SK-N-SH (cell line): ENCODE results near the gene FGFBP1. TPM values are rescaled to one million over a fixed set of nuclear protein-coding genes. Genes with fewer than 3 reads are reported as not detected.

Experiments used
- CTCF ChIA-PET: fragments of 300-600, 350-600 bp; formaldehyde crosslinking; extraction: SDS; loops from one replicate; lab custom pipeline; 2021; lab: Yijun Ruan, JAX
- POLR2A ChIA-PET: fragments of 350-600 bp; sonication (Branson Sonifier 250); formaldehyde crosslinking; extraction: SDS; loops from one replicate; lab custom pipeline; 2020; ENCODE audit warnings: antibody characterized with exemption, inconsistent platforms; lab: Yijun Ruan, JAX
- DNase-seq: peaks from one replicate; pipeline ENCODE4 v3.0.0; 2012
- H2AFZ ChIP-seq: fragments of 200-600 bp; sonication (generic); 2 replicates; pipeline ENCODE4 v1.8.1; 2016; ENCODE audit warnings: antibody characterized with exemption, mild to moderate bottlenecking, low read depth
- H3F3A ChIP-seq: fragments of 200-600 bp; sonication (generic); replicated peaks from 2 replicates; pipeline ENCODE3; 2016; ENCODE audit warnings: antibody characterized with exemption, mild to moderate bottlenecking; ENCODE audit not compliant: insufficient read depth
- H3K27ac ChIP-seq, 2 experiments: fragments of 200-500 bp in 1 of 2; fragments of 200-600 bp in 1 of 2; sonication (Bioruptor generic) in 1 of 2; sonication (generic), shearing (Covaris generic) in 1 of 2; 2 replicates each; pipeline versions ENCODE4 v1.5.1 to v1.6.1; 2014 to 2016; ENCODE audit warnings: low read depth in 2 of 2, inconsistent platforms in 1 of 2, low read length in 1 of 2, mild to moderate bottlenecking in 1 of 2, mixed read lengths in 1 of 2
- H3K27me3 ChIP-seq: fragments of 200-600 bp; sonication (generic), shearing (Covaris generic); 2 replicates; pipeline ENCODE4 v1.6.1; 2016; ENCODE audit warnings: mixed run types; ENCODE audit not compliant: insufficient read depth
- H3K36me3 ChIP-seq, 2 experiments: fragments of 200-500 bp in 1 of 2; fragments of 200-600 bp in 1 of 2; sonication (Bioruptor generic) in 1 of 2; sonication (generic) in 1 of 2; replicated peaks in 1 of 2; 2 replicates each; pipeline versions ENCODE3 to v1.5.1; 2014 to 2016; ENCODE audit warnings: low read length in 1 of 2, mild to moderate bottlenecking in 1 of 2; ENCODE audit not compliant: insufficient read depth in 2 of 2, control insufficient read depth in 1 of 2
- H3K4me1 ChIP-seq, 2 experiments: fragments of 200-500 bp in 1 of 2; fragments of 200-600 bp in 1 of 2; sonication (Bioruptor generic) in 1 of 2; sonication (generic), shearing (Covaris generic) in 1 of 2; 2 replicates each; pipeline versions ENCODE4 v1.5.1 to v1.6.1; 2014 to 2016; ENCODE audit warnings: low read depth in 1 of 2, low read length in 1 of 2, mixed run types in 1 of 2; ENCODE audit not compliant: insufficient read depth in 2 of 2, control insufficient read depth in 1 of 2
- H3K4me2 ChIP-seq: fragments of 200-600 bp; sonication (generic), shearing (Covaris generic); 2 replicates; pipeline ENCODE4 v1.6.1; 2017; ENCODE audit warnings: mixed run types
- H3K4me3 ChIP-seq, 2 experiments: fragments of 200-500 bp in 1 of 2; fragments of 200-600 bp in 1 of 2; sonication (Bioruptor generic) in 1 of 2; sonication (generic), shearing (Covaris generic) in 1 of 2; 2 replicates each; pipeline versions ENCODE4 v1.5.1 to v1.8.1; 2014 to 2016; ENCODE audit warnings: low read depth in 2 of 2, inconsistent platforms in 1 of 2, low read length in 1 of 2, mild to moderate bottlenecking in 1 of 2, mixed read lengths in 1 of 2, moderate library complexity in 1 of 2
- H3K79me2 ChIP-seq: fragments of 200-600 bp; sonication (generic); 2 replicates; pipeline ENCODE4 v1.8.1; 2017; ENCODE audit warnings: mild to moderate bottlenecking; ENCODE audit not compliant: insufficient read depth
- H3K9ac ChIP-seq: fragments of 200-600 bp; sonication (generic); 2 replicates; pipeline ENCODE4 v1.6.1; 2017; ENCODE audit warnings: mixed run types
- H3K9me2 ChIP-seq: fragments of 200-600 bp; sonication (generic); 2 replicates; pipeline ENCODE4 v1.6.1; 2017; ENCODE audit warnings: mixed run types
- H3K9me3 ChIP-seq: fragments of 200-600 bp; sonication (generic); 2 replicates; pipeline ENCODE4 v1.6.1; 2017; ENCODE audit warnings: mixed run types, mild to moderate bottlenecking, moderate library complexity
- H4K20me1 ChIP-seq: fragments of 200-600 bp; sonication (generic); 2 replicates; pipeline ENCODE4 v1.6.1; 2017; ENCODE audit warnings: mild to moderate bottlenecking, mixed run types; ENCODE audit not compliant: insufficient read depth
- CHD2 ChIP-seq: fragments of 150-350 bp; IDR thresholded peaks from 2 replicates; pipeline ENCODE4 v1.6.1; 2018; ENCODE audit warnings: low read length; ENCODE audit not compliant: partially characterized antibody
- ELF1 ChIP-seq: IDR thresholded peaks from 2 replicates; pipeline ENCODE4 v1.4.0; 2012
- FOXJ3 ChIP-seq: sonication (generic); formaldehyde crosslinking; IDR thresholded peaks from 2 replicates; pipeline ENCODE4 v1.5.1; 2020; ENCODE audit warnings: mild to moderate bottlenecking, missing genetic modification reagents
- GATA2 ChIP-seq: sonication (generic); formaldehyde crosslinking; IDR thresholded peaks from 2 replicates; pipeline ENCODE4 v1.5.0; 2020; ENCODE audit warnings: mild to moderate bottlenecking, missing genetic modification reagents
- JUND ChIP-seq: IDR thresholded peaks from 2 replicates; pipeline ENCODE4 v1.4.0; 2012
- MAX ChIP-seq: IDR thresholded peaks from 2 replicates; pipeline ENCODE4 v1.4.0; 2012; ENCODE audit warnings: low read depth
- PBX3 ChIP-seq: IDR thresholded peaks from 2 replicates; pipeline ENCODE4; 2012
- POLR2AphosphoS5 ChIP-seq: IDR thresholded peaks from 2 replicates; pipeline ENCODE4 v1.6.1; 2012; ENCODE audit warnings: low read depth, low read length
- RCOR1 ChIP-seq: fragments of 150-350 bp; IDR thresholded peaks from 2 replicates; pipeline ENCODE4 v1.6.1; 2017; ENCODE audit warnings: antibody characterized with exemption, low read length
- RFX5 ChIP-seq: IDR thresholded peaks from 2 replicates; pipeline ENCODE4 v1.6.1; 2012; ENCODE audit warnings: mild to moderate bottlenecking, improper control_type of control experiment, low read length
- SIN3A ChIP-seq: IDR thresholded peaks from 2 replicates; pipeline ENCODE4 v1.6.1; 2012; ENCODE audit warnings: low read depth, mild to moderate bottlenecking, low read length, moderate library complexity, borderline replicate concordance
- TAF1 ChIP-seq: IDR thresholded peaks from 2 replicates; pipeline ENCODE4 v1.6.1; 2012; ENCODE audit warnings: low read depth, mild to moderate bottlenecking, low read length, moderate library complexity, borderline replicate concordance
- YY1 ChIP-seq: IDR thresholded peaks from 2 replicates; pipeline ENCODE4 v1.4.0; 2012; ENCODE audit warnings: low read depth, mild to moderate bottlenecking
- WGBS: methylation state at CpG from one replicate; pipeline ENCODE4 v1.1.6; 2017; ENCODE audit warnings: low lambda C conversion rate; 5-methylcytosine and 5-hydroxymethylcytosine counted together
- polyA plus RNA-seq, 3 experiments: library from polyadenylated mRNA; depleted of rRNA; stranded (reverse); fragments of >200 nt; gene quantifications; 2 replicates each; pipeline ENCODE4 v1.2.3, GENCODE V29; 2012
- TF ChIP-seq, protein P1 (sequence below): IDR thresholded peaks from 2 replicates; pipeline ENCODE4 v1.4.0; 2012; ENCODE audit warnings: low read depth, borderline replicate concordance

Gene FGFBP1
- polyA plus RNA-seq, 1 of the 3 experiments (the other 2 are of a cell fraction): 0.13 TPM

DNA sequence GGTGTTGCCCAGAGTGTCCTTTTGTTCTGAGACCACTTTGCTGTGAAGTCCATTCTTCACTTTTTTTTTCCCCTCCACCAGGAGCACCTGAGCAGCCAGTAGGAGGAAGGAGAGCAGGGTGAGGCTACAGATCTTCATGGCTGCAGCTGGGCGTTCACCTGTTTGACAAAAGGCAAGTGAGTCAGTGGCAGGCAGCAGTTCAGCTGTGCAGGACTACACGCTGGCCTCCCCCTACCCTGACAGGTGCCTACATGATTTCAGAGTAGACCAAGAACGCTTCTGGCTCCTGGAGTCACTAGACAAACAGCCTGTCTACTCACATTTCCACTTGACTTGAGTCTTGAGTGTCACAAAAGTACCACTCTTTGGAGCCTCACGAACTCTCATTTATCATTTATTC, 2.0 kb downstream of the FGFBP1 start:
- Histone ChIP-seq H3K36me3 (no peaks in the 10 kb centered on the region), H3K79me2 (no peaks in the 10 kb centered on the region), H3F3A (no peaks in the 10 kb centered on the region), H3K27ac (no peak overlapping the region), H3K4me2 (no peak overlapping the region), H3K4me3 (no peak overlapping the region), H4K20me1 (no peaks in the 10 kb centered on the region), H3K27me3 (no peaks in the 10 kb centered on the region; the same call in 1 of the 2 replicates), H3K9ac (no peak overlapping the region), H3K4me1 (no peaks in the 10 kb centered on the region), H3K9me3 (no peaks in the 10 kb centered on the region), H2AFZ (no peak overlapping the region), H3K9me2 (no peaks in the 10 kb centered on the region)
- no peak for DNase-seq
- ChIA-PET CTCF (interaction anchor here (1.7 to 4.4 kb wide), 3 partner anchors 19 to 65 kb away, joined by 6 to 22 read pairs (median 7); no protein-coding TSS in a partner anchor), POLR2A (no interaction called here)
- 48% methylated on average over 3 of the region's 4 CpGs for WGBS
- TF ChIP-seq JUND (no peak), SIN3A (no peak), FOXJ3 (CRISPR knock-in tag) (no peak), YY1 (no peak), CHD2 (no peak)
- TF ChIP-seq, protein P1, sequence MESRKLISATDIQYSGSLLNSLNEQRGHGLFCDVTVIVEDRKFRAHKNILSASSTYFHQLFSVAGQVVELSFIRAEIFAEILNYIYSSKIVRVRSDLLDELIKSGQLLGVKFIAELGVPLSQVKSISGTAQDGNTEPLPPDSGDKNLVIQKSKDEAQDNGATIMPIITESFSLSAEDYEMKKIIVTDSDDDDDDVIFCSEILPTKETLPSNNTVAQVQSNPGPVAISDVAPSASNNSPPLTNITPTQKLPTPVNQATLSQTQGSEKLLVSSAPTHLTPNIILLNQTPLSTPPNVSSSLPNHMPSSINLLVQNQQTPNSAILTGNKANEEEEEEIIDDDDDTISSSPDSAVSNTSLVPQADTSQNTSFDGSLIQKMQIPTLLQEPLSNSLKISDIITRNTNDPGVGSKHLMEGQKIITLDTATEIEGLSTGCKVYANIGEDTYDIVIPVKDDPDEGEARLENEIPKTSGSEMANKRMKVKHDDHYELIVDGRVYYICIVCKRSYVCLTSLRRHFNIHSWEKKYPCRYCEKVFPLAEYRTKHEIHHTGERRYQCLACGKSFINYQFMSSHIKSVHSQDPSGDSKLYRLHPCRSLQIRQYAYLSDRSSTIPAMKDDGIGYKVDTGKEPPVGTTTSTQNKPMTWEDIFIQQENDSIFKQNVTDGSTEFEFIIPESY: no peak

DNA sequence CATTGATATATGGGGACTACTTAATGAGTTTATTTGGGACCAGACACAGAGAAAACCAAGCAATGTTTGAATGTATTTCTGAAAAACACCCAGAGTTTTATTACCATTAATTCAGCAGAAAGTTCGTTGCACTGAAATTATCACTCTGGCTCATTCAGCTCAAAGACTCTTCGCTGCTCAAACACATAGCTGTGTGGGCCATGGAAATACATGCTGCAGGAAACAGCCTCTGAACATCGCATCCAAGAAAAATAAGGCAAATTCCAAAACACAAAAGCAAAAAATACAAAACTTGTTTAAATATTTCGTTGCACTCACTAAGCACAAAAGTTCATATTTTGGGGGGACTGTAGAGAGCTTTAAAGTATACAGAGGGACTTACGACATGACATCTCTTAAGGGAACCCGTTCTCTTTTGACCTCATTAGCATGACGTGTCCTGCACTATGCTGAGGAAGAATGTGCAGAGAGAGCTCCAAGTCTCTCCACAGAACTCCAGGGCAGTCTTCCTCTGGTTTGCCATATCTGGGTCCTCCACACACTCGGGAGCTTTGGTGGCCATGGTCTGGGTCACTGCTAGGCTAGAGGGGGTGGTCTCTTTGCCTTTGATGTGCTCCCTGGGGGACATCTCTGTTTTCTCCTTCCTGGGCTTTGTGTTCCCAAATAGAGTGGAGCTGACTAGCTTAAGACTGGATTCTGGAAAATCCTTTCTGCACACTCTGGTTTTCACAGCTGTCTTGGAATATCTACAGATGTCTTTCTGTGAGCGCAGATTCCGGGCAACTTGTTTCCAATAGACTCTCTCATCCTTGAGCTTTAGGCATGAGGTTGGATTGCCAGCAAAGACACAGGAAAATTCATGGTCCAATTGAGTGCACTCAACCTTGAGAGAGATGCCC, 2.8 kb downstream of the FGFBP1 start:
- TF ChIP-seq RFX5: no peak
- no peak for TF ChIP-seq POLR2AphosphoS5
- no peak for TF ChIP-seq JUND
- TF ChIP-seq MAX: no peak
- no peak for TF ChIP-seq GATA2
- no peak for TF ChIP-seq PBX3
- no peak for TF ChIP-seq RCOR1
- TF ChIP-seq ELF1: no peak
- TF ChIP-seq TAF1: no peak
- H3K4me3 ChIP-seq: no peak overlapping the region
- 67% methylated on average over 9 of the region's 10 CpGs for WGBS
- no peaks in the 10 kb centered on the region for H3F3A ChIP-seq
- no peaks in the 10 kb centered on the region for H3K9me3 ChIP-seq
- no peak for DNase-seq
- POLR2A ChIA-PET: no interaction called here
- no peaks in the 10 kb centered on the region for H4K20me1 ChIP-seq
- no peak overlapping the region for H3K27ac ChIP-seq
- H3K9me2 ChIP-seq: no peaks in the 10 kb centered on the region
- no peak overlapping the region for H3K9ac ChIP-seq
- no peaks in the 10 kb centered on the region for H3K36me3 ChIP-seq
- H3K4me1 ChIP-seq: no peaks in the 10 kb centered on the region
- CTCF ChIA-PET: interaction anchor here (1.7 to 3.5 kb wide), 3 partner anchors 20 to 65 kb away, joined by 6 to 13 read pairs (median 7); no protein-coding TSS in a partner anchor
- H2AFZ ChIP-seq: no peak overlapping the region
- no peak overlapping the region for H3K4me2 ChIP-seq
- H3K27me3 ChIP-seq: no peaks in the 10 kb centered on the region; the same call in 1 of the 2 replicates
- no peaks in the 10 kb centered on the region for H3K79me2 ChIP-seq
